Measurements from ENCODE around the gene MGMT.

MGMT gene

DNA sequence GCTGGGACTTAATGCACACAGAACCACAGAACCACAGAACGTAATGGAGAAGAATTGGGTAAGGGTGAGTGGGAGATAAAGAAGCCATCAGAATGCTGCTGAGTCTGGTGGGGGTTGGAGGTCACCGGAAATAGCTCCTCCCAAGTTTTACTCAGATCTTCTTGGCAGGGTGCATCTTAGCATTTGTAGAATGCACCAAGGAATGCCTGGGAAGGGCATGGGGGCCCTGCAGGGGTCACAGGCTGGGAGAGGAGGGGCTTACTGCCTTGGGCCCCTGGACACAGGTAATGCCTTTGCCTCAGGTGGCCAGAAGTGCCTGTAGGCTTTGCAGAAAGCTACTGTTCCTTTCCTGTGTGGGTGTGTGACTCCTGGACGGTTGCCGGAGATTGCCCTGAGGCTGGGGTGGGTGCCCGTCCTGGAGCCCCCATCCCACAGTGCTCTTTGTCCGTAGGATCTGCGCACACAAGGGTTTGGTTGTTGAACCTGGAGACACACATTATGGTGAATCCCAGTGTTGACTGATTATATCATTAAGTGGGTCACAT is 55.1 kb downstream of the MGMT start:
- no peak for DNase-seq

DNA sequence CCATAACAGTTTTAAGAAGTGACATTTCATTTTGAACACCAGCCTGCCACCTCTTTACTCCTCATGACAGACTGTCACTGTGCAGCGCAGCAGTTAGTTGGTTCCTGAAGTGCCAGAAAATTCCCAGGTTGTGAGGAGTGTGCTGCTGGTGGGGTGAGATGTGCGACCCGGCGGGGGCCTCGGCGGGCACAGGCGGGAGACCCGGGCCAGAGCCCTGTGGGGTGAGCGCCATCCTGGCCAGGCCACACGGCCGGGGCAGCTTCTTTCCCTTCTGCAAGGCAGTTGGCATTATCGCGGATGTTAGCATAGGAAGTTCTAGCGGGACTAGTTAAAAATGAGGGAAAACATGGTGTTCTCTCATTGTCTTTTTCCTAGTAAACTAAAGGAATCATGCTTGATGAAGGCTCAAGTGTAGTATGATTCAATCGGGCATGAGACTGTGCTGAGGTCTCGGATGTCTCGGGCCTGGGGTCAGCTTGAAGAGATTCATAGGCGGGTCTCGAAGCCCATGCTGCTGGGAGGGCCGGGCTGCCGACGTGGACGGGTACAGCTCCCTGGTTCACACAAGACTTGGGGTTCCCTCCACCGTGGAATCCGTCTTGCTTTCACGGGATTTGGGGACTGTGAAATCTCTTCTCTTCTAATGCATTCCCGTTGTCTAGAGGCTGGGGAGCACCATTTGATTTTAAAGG is 56.1 kb downstream of the MGMT start:
- DNase-seq = no peak

GRCh38 chr10:129523723-129524316 is 56.8 kb downstream of the MGMT start:
- no peak for DNase-seq

- DNase-seq = no peak
Measured at GRCh38 chr10:129524936-129525335, 57.9 kb downstream of the MGMT start.

DNA sequence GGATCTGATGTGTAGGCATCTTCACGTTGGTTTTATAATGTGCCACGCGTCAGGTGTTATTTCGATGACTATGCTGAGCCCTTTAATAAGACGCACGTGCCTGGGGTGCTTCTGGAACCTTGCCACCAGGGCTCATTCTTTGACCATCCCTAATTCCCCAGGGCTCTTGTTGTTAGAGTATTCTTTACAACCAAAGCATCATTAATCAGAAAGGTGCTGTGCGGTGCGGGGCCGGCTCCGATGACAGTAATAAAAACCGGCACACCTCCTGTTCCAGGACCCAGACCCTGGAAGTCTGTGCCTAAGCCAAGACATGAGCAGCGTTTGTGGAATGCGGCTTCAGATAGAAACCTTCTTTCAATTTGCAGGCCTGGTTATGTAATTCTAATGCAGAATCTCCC is 58.4 kb downstream of the MGMT start:
- no peak for DNase-seq

DNA sequence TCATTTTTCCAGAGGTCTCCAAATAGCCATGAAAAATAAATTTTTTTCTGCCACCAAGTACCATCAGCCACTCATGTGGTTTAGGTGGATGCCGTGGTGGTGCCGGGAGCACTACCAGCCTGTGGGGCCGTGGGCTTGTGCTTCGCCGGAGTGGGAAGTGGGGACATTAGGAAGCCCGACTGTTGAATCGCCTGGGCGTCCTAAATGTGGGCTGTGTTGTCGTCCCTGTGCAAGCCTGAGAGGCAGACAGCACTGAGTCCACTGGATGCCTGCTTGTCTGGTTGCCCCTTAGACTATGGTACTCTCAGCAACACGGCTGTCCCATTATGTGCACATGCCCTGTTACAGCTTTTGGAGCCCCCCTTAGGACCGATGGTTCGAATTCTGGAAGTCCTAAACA is 59.9 kb downstream of the MGMT start:
- DNase-seq = no peak

GRCh38 chr10:129528376-129528978 is 61.4 kb downstream of the MGMT start:
- no peak for DNase-seq

DNA sequence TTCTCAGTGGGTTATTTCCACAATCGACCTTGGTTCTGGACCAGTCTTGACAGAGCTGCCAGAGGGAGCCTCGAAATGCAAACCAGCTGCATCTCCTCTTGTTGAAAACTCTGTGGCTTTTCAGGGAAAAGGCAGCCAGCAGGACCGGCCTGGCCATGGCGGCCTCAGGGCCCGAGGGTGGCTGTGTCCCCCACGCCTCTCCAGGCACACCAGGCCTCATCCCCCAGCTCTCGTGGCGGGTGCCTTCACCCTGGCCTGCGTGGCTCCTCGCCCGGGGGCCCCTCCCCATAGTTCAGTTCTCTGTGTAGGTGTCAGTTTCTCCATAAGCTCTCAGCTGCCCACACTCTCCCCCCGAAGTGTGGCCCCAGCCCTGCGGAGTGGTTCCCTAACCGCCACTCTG is 63.5 kb downstream of the MGMT start:
- no peak for DNase-seq

- no peak for DNase-seq
Measured at GRCh38 chr10:129531195-129531968, 64.3 kb downstream of the MGMT start.

GRCh38 chr10:129531969-129532660 is 65.1 kb downstream of the MGMT start:
- DNase-seq = no peak

DNA sequence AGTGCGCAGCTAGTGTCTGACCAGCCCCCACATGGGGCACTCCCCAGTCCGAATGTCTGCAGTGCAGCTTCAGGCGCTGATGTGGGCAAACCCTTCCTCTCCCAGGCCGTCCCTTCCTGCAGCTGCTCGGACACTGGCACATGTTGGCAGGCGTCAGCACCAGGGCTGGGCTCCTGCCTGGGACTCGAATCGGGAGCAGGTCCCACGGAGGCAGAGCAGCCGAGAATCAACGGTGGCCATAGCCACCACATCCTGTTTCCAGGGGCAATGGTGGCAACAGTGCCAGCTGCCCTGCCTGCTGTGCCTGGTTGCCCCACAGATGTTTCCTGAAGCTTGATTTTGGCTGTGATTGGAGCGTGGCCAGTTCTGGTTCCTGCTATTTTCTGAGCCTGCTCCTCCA is 65.8 kb downstream of the MGMT start:
- no peak for DNase-seq

GRCh38 chr10:129533281-129533680 is 66.2 kb downstream of the MGMT start:
- no peak for DNase-seq

DNA sequence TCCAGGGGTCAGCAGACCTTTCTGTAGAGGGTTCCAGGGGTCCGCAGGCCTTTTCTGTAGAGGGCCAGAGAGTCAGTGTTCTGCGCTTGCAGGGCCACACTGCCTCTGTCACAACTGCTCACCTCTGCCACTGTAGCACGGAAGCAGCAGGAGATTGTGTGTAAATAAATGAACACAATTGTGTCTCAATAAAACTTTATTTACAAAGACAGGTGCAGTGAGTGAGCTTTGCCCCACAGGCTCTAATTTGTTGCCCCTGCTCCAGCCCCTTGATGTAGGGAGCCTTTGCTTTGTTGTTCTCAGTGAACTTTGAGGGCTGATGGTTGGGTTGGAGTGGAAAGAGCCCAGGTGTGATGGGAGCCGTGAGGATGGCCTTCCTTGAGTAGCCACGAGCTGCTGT is 67.8 kb downstream of the MGMT start:
- no peak for DNase-seq

- DNase-seq = no peak
Measured at GRCh38 chr10:129536336-129536735, 69.3 kb downstream of the MGMT start.

- DNase-seq = no peak
Measured at GRCh38 chr10:129537151-129537550, 70.1 kb downstream of the MGMT start.

GRCh38 chr10:129538236-129538635 is 71.2 kb downstream of the MGMT start:
- no peak for DNase-seq

GRCh38 chr10:129541200-129541599 is 74.2 kb downstream of the MGMT start:
- DNase-seq = no peak

GRCh38 chr10:129541748-129542487 is 74.9 kb downstream of the MGMT start:
- DNase-seq = no peak

GRCh38 chr10:129542589-129542988 is 75.5 kb downstream of the MGMT start:
- no peak for DNase-seq

- DNase-seq = no peak
Measured at GRCh38 chr10:129544205-129545202, 77.5 kb downstream of the MGMT start.

GRCh38 chr10:129545261-129545660 is 78.2 kb downstream of the MGMT start:
- peak; percentile 1 for DNase-seq
